ENCODE measurements around the gene ZBTB8B. TPM values are rescaled to one million over a fixed set of nuclear protein-coding genes. Genes with fewer than 3 reads are reported as not detected.

Gene ZBTB8B
- polyA plus RNA-seq, 1 of the 3 experiments (the other 2 are of a cell fraction) = 0.08 TPM

- Histone ChIP-seq H3K4me2 (no peak overlapping the region), H3F3A (replicated peaks; ENCODE audit: insufficient read depth) (peaks cover 7% of the 10 kb centered on the region), H3K9ac (no peak overlapping the region), H3K27ac (ENCODE audit: low read depth in 2 of 2, low read length in 1 of 2) (no peak overlapping the region), H2AFZ (ENCODE audit: low read depth) (no peak overlapping the region), H3K9me3 (no peaks in the 10 kb centered on the region; the same call in 1 of the 2 replicates), H4K20me1 (ENCODE audit: insufficient read depth) (no peaks in the 10 kb centered on the region), H3K4me3 (ENCODE audit: low read depth in 2 of 2, low read length in 1 of 2) (no peak overlapping the region), H3K79me2 (ENCODE audit: insufficient read depth) (no peaks in the 10 kb centered on the region), H3K36me3 (replicated peaks in 1 of 2; ENCODE audit: control insufficient read depth in 1 of 2, insufficient read depth in 2 of 2, low read length in 1 of 2) (no peaks in the 10 kb centered on the region), H3K27me3 (ENCODE audit: insufficient read depth) (no peaks in the 10 kb centered on the region), H3K4me1 (ENCODE audit: control insufficient read depth in 1 of 2, insufficient read depth in 2 of 2, low read depth in 1 of 2, low read length in 1 of 2) (no peaks in the 10 kb centered on the region), H3K9me2 (no peaks in the 10 kb centered on the region)
- DNase-seq = no peak
- ChIA-PET CTCF (interaction anchor here (3.8 kb wide), 1 partner anchor 12 kb away, joined by 20 read pairs; no protein-coding TSS in a partner anchor), POLR2A (no interaction called here)
- 93% methylated on average over 4 of the region's 4 CpGs for WGBS (ENCODE audit: low lambda C conversion rate)
- TF ChIP-seq SIN3A (IDR thresholded peaks at IDR 0.05; ENCODE audit: borderline replicate concordance, low read depth, low read length) = no peak
- TF ChIP-seq, protein P1, sequence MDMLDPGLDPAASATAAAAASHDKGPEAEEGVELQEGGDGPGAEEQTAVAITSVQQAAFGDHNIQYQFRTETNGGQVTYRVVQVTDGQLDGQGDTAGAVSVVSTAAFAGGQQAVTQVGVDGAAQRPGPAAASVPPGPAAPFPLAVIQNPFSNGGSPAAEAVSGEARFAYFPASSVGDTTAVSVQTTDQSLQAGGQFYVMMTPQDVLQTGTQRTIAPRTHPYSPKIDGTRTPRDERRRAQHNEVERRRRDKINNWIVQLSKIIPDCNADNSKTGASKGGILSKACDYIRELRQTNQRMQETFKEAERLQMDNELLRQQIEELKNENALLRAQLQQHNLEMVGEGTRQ (IDR thresholded peaks at IDR 0.05; ENCODE audit: borderline replicate concordance, low read depth, low read length) = no peak
- TF ChIP-seq FOXM1 (IDR thresholded peaks at IDR 0.05; ENCODE audit: low read depth) = no peak
- no peak for TF ChIP-seq GATA2 (CRISPR knock-in tag; IDR thresholded peaks at IDR 0.05)
- no peak for TF ChIP-seq FOXJ3 (CRISPR knock-in tag; IDR thresholded peaks at IDR 0.05)
- TF ChIP-seq TEAD4 (IDR thresholded peaks at IDR 0.05; ENCODE audit: borderline replicate concordance, insufficient read depth) = no peak
- TF ChIP-seq, protein P2, sequence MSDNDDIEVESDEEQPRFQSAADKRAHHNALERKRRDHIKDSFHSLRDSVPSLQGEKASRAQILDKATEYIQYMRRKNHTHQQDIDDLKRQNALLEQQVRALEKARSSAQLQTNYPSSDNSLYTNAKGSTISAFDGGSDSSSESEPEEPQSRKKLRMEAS (IDR thresholded peaks at IDR 0.05; ENCODE audit: low read depth) = no peak
- TF ChIP-seq TCF12 (IDR thresholded peaks at IDR 0.05) = no peak
These were observed 42.1 kb downstream of the ZBTB8B start for GRCh38 chr1:32507021-32507420.

- Histone ChIP-seq H3K9me3 (no peaks in the 10 kb centered on the region; the same call in 1 of the 2 replicates), H3F3A (replicated peaks; ENCODE audit: insufficient read depth) (peaks cover 5% of the 10 kb centered on the region), H3K27me3 (ENCODE audit: insufficient read depth) (no peaks in the 10 kb centered on the region), H3K9me2 (no peaks in the 10 kb centered on the region), H3K4me3 (ENCODE audit: low read depth in 2 of 2, low read length in 1 of 2) (no peak overlapping the region), H3K4me2 (no peak overlapping the region), H3K79me2 (ENCODE audit: insufficient read depth) (no peaks in the 10 kb centered on the region), H3K36me3 (replicated peaks in 1 of 2; ENCODE audit: control insufficient read depth in 1 of 2, insufficient read depth in 2 of 2, low read length in 1 of 2) (no peaks in the 10 kb centered on the region), H3K9ac (no peak overlapping the region), H3K27ac (ENCODE audit: low read depth in 2 of 2, low read length in 1 of 2) (no peak overlapping the region), H3K4me1 (ENCODE audit: control insufficient read depth in 1 of 2, insufficient read depth in 2 of 2, low read depth in 1 of 2, low read length in 1 of 2) (no peaks in the 10 kb centered on the region), H4K20me1 (ENCODE audit: insufficient read depth) (no peaks in the 10 kb centered on the region), H2AFZ (ENCODE audit: low read depth) (no peak overlapping the region)
- 69% methylated on average over 5 of the region's 5 CpGs for WGBS (ENCODE audit: low lambda C conversion rate)
- POLR2A ChIA-PET = no interaction called here
- CTCF ChIA-PET = interaction anchor here (3.8 kb wide), 1 partner anchor 11 kb away, joined by 20 read pairs; no protein-coding TSS in a partner anchor
- DNase-seq = no peak
- TF ChIP-seq TCF12 (IDR thresholded peaks at IDR 0.05) (no peak), MXI1 (IDR thresholded peaks at IDR 0.05; ENCODE audit: low read depth, low read length) (no peak), SIN3A (IDR thresholded peaks at IDR 0.05; ENCODE audit: borderline replicate concordance, low read depth, low read length) (no peak), GABPA (IDR thresholded peaks at IDR 0.05; ENCODE audit: low read depth) (no peak), NFIC (IDR thresholded peaks at IDR 0.05; ENCODE audit: borderline replicate concordance) (no peak), SMC3 (IDR thresholded peaks at IDR 0.05; ENCODE audit: low read depth, low read length) (no peak), GATA2 (CRISPR knock-in tag; IDR thresholded peaks at IDR 0.05) (no peak), TEAD4 (IDR thresholded peaks at IDR 0.05; ENCODE audit: borderline replicate concordance, insufficient read depth) (no peak), IRF3 (IDR thresholded peaks at IDR 0.05; ENCODE audit: low read depth, low read length) (no peak), REST (IDR thresholded peaks at IDR 0.05; ENCODE audit: low read depth, low read length) (no peak), FOSL2 (IDR thresholded peaks at IDR 0.05; ENCODE audit: borderline replicate concordance, low read depth) (no peak), JUND (IDR thresholded peaks at IDR 0.05) (no peak), RCOR1 (IDR thresholded peaks at IDR 0.05; ENCODE audit: low read length) (no peak)
- TF ChIP-seq, protein P3, sequence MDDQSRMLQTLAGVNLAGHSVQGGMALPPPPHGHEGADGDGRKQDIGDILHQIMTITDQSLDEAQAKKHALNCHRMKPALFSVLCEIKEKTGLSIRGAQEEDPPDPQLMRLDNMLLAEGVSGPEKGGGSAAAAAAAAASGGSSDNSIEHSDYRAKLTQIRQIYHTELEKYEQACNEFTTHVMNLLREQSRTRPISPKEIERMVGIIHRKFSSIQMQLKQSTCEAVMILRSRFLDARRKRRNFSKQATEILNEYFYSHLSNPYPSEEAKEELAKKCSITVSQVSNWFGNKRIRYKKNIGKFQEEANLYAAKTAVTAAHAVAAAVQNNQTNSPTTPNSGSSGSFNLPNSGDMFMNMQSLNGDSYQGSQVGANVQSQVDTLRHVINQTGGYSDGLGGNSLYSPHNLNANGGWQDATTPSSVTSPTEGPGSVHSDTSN (IDR thresholded peaks at IDR 0.05) = no peak
- TF ChIP-seq, protein P1 (IDR thresholded peaks at IDR 0.05; ENCODE audit: borderline replicate concordance, low read depth, low read length) = no peak
- TF ChIP-seq, protein P4, sequence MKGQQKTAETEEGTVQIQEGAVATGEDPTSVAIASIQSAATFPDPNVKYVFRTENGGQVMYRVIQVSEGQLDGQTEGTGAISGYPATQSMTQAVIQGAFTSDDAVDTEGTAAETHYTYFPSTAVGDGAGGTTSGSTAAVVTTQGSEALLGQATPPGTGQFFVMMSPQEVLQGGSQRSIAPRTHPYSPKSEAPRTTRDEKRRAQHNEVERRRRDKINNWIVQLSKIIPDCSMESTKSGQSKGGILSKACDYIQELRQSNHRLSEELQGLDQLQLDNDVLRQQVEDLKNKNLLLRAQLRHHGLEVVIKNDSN (IDR thresholded peaks at IDR 0.05; ENCODE audit: borderline replicate concordance, low read depth) = no peak
These were observed 43.9 kb downstream of the ZBTB8B start for GRCh38 chr1:32508761-32509160.
